K562 (cell line): Measurements from ENCODE around the gene LAT. TPM values are rescaled to one million over a fixed set of nuclear protein-coding genes. Genes with fewer than 3 reads are reported as not detected.

Experiments
- ATAC-seq: fragments of 200-7000 bp; cut with Tn5 transposase; 3 replicates; pipeline ENCODE4 v1.9.1; 2020; ENCODE audit warnings: moderate library complexity
- BruUV-seq: library from RNA; stranded (reverse); fragments of 400-500 nt; replicated peaks from 2 replicates; lab custom pipeline; 2021; lab: Mats Ljungman, UMichigan
- CTCF ChIA-PET: fragments of 300-600 bp; formaldehyde crosslinking; extraction: SDS; loops from one replicate; lab custom pipeline; 2021; ENCODE audit warnings: low intra/inter-chr PET ratio; lab: Yijun Ruan, JAX
- POLR2A ChIA-PET: fragments of 300-600, 350-650 bp; sonication (Branson Sonifier 250); formaldehyde crosslinking; extraction: SDS; loops from one replicate; lab custom pipeline; 2021; ENCODE audit warnings: antibody characterized with exemption, inconsistent platforms; lab: Yijun Ruan, JAX
- DNase-seq, 4 experiments: peaks; one replicate each; pipeline versions ENCODE4 v3.0.0 to v3.0.0-alpha.2; 2011 to 2018; ENCODE audit warnings: low spot score in 3 of 4, mixed read lengths in 3 of 4; ENCODE audit errors: extremely low read depth in 1 of 4
- FAIRE-seq: peaks from 2 replicates; lab custom pipeline; 2011; peaks lifted over from hg19 to GRCh38; lab: Jason Lieb, UNC
- H2AFZ ChIP-seq: 2 replicates; pipeline ENCODE4 v1.6.0; 2011; ENCODE audit warnings: low read depth, low read length, control low read depth, inconsistent platforms
- H3K27ac ChIP-seq: fragments of 200-600 bp; 3 replicates; pipeline ENCODE4 v1.8.0; 2011; ENCODE audit warnings: low read depth, mild to moderate bottlenecking, control low read depth, inconsistent platforms, low read length, moderate library complexity, mixed read lengths; ENCODE audit errors: extremely low read depth
- H3K27me3 ChIP-seq, 2 experiments: fragments of 300-600 bp in 1 of 2; 2 replicates in 1 of 2; 3 replicates in 1 of 2; pipeline versions ENCODE4 v1.6.0 to v1.8.0; 2011; ENCODE audit warnings: inconsistent platforms in 2 of 2, low read length in 2 of 2, mild to moderate bottlenecking in 1 of 2, mixed read lengths in 1 of 2, moderate library complexity in 1 of 2; ENCODE audit not compliant: control insufficient read depth in 2 of 2, insufficient read depth in 2 of 2
- H3K36me3 ChIP-seq: fragments of 300-600 bp; 3 replicates; pipeline ENCODE4 v1.8.0; 2011; ENCODE audit warnings: mild to moderate bottlenecking, low read length, inconsistent platforms; ENCODE audit not compliant: control insufficient read depth, insufficient read depth
- H3K4me1 ChIP-seq, 2 experiments: fragments of 200-600 bp in 1 of 2; replicated peaks in 1 of 2; 2 replicates in 1 of 2; 3 replicates in 1 of 2; pipeline versions ENCODE4 v1.5.1 to v1.8.0; 2011; ENCODE audit warnings: inconsistent platforms in 2 of 2, low read length in 2 of 2, mild to moderate bottlenecking in 1 of 2, mixed read lengths in 1 of 2, moderate library complexity in 1 of 2; ENCODE audit not compliant: control insufficient read depth in 2 of 2, insufficient read depth in 2 of 2
- H3K4me2 ChIP-seq: 2 replicates; pipeline ENCODE4 v1.6.1; 2011; ENCODE audit warnings: low read length, control low read depth, inconsistent platforms, mixed read lengths; ENCODE audit not compliant: insufficient read depth
- H3K4me3 ChIP-seq: fragments of 200-600 bp; sonication (generic), shearing (Covaris generic); 2 replicates; pipeline ENCODE4 v1.5.1; 2016; ENCODE audit warnings: control low read depth, inconsistent platforms
- H3K79me2 ChIP-seq: fragments of 200-600 bp; 3 replicates; pipeline ENCODE4 v1.8.0; 2011; ENCODE audit warnings: low read length, inconsistent platforms; ENCODE audit not compliant: control insufficient read depth, insufficient read depth
- H3K9ac ChIP-seq, 2 experiments: 2 replicates each; pipeline versions ENCODE4 v1.6.0 to v1.6.1; 2011; ENCODE audit warnings: low read depth in 2 of 2, low read length in 2 of 2, control low read depth in 1 of 2, inconsistent platforms in 1 of 2, mild to moderate bottlenecking in 1 of 2, mixed read lengths in 1 of 2; ENCODE audit not compliant: insufficient read depth in 1 of 2
- H3K9me1 ChIP-seq: one replicate; pipeline ENCODE4 v1.6.0; 2011; ENCODE audit warnings: inconsistent platforms, mild to moderate bottlenecking, low read length, moderate library complexity; ENCODE audit not compliant: control insufficient read depth, insufficient read depth
- H3K9me3 ChIP-seq: replicated peaks from 2 replicates; pipeline ENCODE4 v1.5.1; 2011; ENCODE audit warnings: low read depth, low read length, inconsistent platforms; ENCODE audit not compliant: control insufficient read depth, insufficient read depth
- H4K20me1 ChIP-seq: replicated peaks from 2 replicates; pipeline ENCODE4 v1.6.1; 2011; ENCODE audit warnings: low read length, inconsistent platforms, mixed read lengths; ENCODE audit not compliant: control insufficient read depth, insufficient read depth
- BDP1 ChIP-seq: IDR thresholded peaks from 3 replicates; pipeline ENCODE4 v1.6.1; 2011; ENCODE audit not compliant: insufficient read length, insufficient read depth
- FOXP4 ChIP-seq: sonication (generic); formaldehyde crosslinking; IDR thresholded peaks from 2 replicates; pipeline ENCODE4 v1.8.0; 2022; ENCODE audit warnings: mild to moderate bottlenecking, missing genetic modification reagents, borderline replicate concordance
- NFIC ChIP-seq: fragments of 450-650 bp; IDR thresholded peaks from 2 replicates; pipeline ENCODE4 v1.6.1; 2017; ENCODE audit warnings: mild to moderate bottlenecking, inconsistent platforms
- RFX5 ChIP-seq: IDR thresholded peaks from 2 replicates; pipeline ENCODE4 v1.6.1; 2011; ENCODE audit warnings: low read depth, mild to moderate bottlenecking, improper control_type of control experiment, low read length
- ZNF764 ChIP-seq: fragments of 250-450 bp; sonication (Bioruptor Pico); IDR thresholded peaks from 2 replicates; pipeline ENCODE4 v1.4.0; 2020; ENCODE audit warnings: low read depth, mild to moderate bottlenecking, moderate library complexity
- WGBS: fragments of 100-300 bp; shearing (Covaris generic); methylation state at CpG from one replicate; pipeline ENCODE4 v1.1.6; 2016; ENCODE audit warnings: low coverage, mixed read lengths; ENCODE audit not compliant: insufficient coverage; ENCODE audit errors: missing lambda C conversion rate; 5-methylcytosine and 5-hydroxymethylcytosine counted together
- in situ Hi-C: fragments of 300-500 bp; cut with MboI; formaldehyde crosslinking; loops from 4 replicates; pipeline ENCODE4 v1.15.0; 2018; ENCODE audit warnings: inconsistent platforms, mixed read lengths
- intact Hi-C: fragments of 100-400 bp; cut with micrococcal nuclease; formaldehyde crosslinking; loops from 2 replicates; pipeline ENCODE4 v1.14.2; 2022
- polyA plus RNA-seq, 8 experiments: library from polyadenylated mRNA; depleted of rRNA in 4 of 8; stranded (reverse) in 5 of 8; unstranded in 3 of 8; fragments of >200 nt; fragmentation: Nextera tagmentation in 2 of 8; fragmentation: Illumina TruSeq in 1 of 8; extraction: Ambion mirVana in 2 of 8; extraction: Trizol in 1 of 8; gene quantifications; 2 replicates each; pipeline versions ENCODE4 v1.2.1 to v1.2.3, GENCODE V29; 2011 to 2014; ENCODE audit warnings: inconsistent platforms in 1 of 8, missing spikeins in 1 of 8
- total RNA-seq, 7 experiments: library from RNA; depleted of rRNA in 6 of 7; stranded (reverse); fragments of >200 nt in 6 of 7; fragmentation: Illumina TruSeq in 2 of 7; extraction: Trizol in 2 of 7; gene quantifications; 2 replicates each; pipeline versions ENCODE4 v1.2.1 to v1.2.3, GENCODE V29; 2011 to 2021; ENCODE audit warnings: low replicate concordance in 1 of 7

The LAT gene
- total and polyA plus RNA-seq, 9 of the 15 experiments (the other 6 are each of a cell fraction or from before 2014, with no cell fraction given) = 0.40 to 4.2 (median 1.3) TPM

- POLR2A ChIA-PET = interaction anchor here (0.7 to 0.8 kb wide), 2 partner anchors 10 to 14 kb away, joined by 3 to 4 read pairs; no protein-coding TSS in a partner anchor
Observed at GRCh38 chr16:28964072-28964471, 20.8 kb upstream of the LAT start.

More at GRCh38 chr16:28964072-28964471, 20.8 kb upstream of the LAT start:
- Histone ChIP-seq H3K4me1 (no peaks in the 10 kb centered on the region), H3K27ac (no peak overlapping the region), H4K20me1 (0 out of 2 replicates have a peak, but pooled peaks cover 2% of the 10 kb centered on the region), H3K9ac (no peak overlapping the region), H3K79me2 (no peaks in the 10 kb centered on the region), H3K4me2 (no peak overlapping the region), H3K4me3 (no peak overlapping the region), H3K9me1 (no peaks in the 10 kb centered on the region), H3K9me3 (no peaks in the 10 kb centered on the region), H2AFZ (no peak overlapping the region), H3K27me3 (no peaks in the 10 kb centered on the region), H3K36me3 (peaks cover 56% of the 10 kb centered on the region)
- no TSS peak for BruUV-seq
- 94% methylated on average over 3 of the region's 3 CpGs for WGBS
- no peak for DNase-seq
- CTCF ChIA-PET = no interaction called here
- in situ Hi-C loops (loop anchor here (25.0 kb wide), 1 partner anchor 302 kb away; no protein-coding TSS in a partner anchor), intact Hi-C loops (no loop called here)
- no peak for FAIRE-seq
- ATAC-seq = no peak
- TF ChIP-seq BDP1 (no peak), RFX5 (no peak), NFIC (no peak), FOXP4 (CRISPR knock-in tag) (no peak), ZNF764 (CRISPR knock-in tag) (no peak)
